Endothelial cell of hepatic sinusoid (primary cell): ENCODE measurements around the gene MAPKAP1.

Experiments used
- in situ Hi-C: cut with HindIII; loops from 2 replicates; pipeline ENCODE4 v1.10.0; 2017; ENCODE audit warnings: low sequenced_read_pairs

MAPKAP1 gene

DNA sequence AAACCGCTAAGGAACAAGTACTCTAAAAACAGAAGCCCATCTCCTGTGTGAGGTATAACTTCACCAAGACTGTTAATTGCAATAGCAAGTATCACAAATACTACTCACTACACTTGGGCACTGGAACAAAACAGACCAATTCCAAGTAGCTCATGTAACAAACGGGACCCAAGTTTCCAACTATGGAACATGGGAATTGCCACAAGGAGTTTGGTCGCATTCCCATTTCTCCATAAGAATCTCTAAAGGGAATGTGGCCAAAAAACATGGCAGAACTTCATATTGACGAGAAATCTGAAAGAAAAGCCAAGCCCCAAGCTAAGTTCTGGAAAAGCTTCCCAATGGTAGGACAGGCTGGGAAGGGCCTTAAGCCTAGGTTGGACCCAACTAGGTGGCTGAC is 162.5 kb downstream of the MAPKAP1 start:
- in situ Hi-C loops, result no loop called here

DNA sequence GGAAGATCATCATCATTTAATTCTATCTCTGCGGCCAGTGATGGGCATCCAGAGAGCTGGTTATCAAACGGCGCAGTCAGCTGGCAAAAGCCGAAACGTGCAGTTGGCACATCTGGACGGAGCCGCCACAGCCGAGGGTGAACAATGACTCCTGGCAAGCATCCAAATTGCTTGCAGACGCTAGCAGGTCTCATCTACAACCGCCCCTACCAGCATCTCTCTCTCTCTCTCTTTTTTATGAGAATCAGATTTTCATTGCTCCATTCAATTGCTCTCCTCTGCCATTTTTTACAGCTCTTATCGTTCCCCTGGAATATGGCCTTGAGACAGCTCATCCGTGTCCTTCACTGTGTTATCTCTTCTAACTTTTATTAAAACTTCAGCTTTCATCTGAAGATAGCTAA is 165.2 kb downstream of the MAPKAP1 start:
- in situ Hi-C loops, result no loop called here

GRCh38 chr9:125540497-125540896 is 166.5 kb downstream of the MAPKAP1 start:
- in situ Hi-C loops, result no loop called here

DNA sequence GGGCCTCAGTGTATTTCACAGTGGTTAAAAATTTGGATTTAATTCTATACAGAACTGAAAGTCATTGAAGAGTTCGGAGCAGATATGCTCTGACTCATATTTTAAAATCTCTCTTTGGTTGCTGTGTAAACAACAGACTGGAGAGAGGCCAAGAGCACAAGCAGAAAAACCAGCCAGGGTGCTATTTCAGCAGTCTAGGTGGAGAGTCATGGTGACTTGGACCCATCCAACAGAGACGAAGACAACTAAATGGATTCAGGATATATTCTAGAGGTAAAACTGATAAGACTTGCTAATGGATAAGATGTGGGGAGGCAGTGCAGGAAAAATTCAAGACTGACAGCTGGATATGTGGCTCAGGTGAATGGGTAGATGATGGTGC is 168.9 kb downstream of the MAPKAP1 start:
- in situ Hi-C loops, result no loop called here

DNA sequence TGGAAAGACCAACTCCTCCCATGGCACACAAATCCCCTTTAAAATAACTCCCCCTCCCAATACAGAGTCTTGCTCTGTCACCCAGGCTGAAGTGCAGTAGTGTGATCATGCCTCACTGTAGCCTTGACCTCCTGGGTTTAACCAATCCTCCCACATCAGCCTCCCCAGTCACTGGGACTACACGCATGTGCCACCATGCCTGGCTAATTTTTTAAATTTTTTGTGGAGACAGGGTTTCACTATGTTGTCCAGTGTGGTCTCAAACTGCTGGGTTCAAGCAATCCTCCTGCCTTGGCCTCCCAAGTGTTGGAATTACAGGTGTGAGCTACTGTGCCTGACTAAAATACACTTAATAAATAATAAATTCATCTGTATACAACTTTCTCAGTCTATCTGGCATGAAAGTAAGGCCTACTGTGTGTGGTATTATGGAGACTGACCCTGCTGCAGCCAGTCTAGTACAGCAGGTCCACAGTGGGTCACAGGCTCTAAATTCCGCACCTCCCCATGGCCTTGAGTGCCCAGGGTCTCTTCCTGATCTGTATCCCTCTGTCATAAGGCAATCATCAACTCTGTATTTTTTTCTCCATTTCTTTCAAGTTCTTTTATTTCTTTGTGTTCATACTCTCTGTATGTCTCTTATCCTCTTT is 169.4 kb downstream of the MAPKAP1 start:
- in situ Hi-C loops, result no loop called here

- in situ Hi-C loops, result no loop called here
Measured at GRCh38 chr9:125536776-125537175, 170.2 kb downstream of the MAPKAP1 start.

DNA sequence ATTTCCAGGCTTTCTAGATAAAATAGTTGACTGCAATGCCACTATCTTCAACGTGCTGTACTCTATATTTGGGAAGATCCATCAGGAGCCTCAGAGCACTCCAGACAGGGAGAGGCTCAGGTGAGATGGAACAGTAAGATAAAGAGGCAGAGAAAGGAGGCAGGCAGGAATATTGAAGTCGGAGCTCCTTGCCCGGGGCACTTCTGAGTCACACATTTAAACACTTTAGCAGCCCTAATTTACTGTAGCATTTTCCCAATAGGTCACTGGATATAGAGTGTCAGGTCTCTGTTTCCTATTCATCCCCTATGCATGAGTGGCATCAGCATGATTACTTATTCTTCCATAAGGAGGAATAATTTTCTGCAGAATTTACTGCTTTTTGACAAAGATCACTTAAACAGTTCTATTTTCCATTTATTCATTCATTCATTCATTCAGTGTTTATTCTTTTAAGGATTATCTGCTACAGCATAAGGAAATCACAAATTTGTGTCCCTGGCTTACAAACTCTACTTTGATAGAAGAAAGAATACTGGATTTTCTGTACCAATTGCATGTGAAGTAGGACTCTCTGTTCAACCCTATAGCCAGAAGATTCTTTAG is 170.7 kb downstream of the MAPKAP1 start:
- in situ Hi-C loops, result no loop called here

DNA sequence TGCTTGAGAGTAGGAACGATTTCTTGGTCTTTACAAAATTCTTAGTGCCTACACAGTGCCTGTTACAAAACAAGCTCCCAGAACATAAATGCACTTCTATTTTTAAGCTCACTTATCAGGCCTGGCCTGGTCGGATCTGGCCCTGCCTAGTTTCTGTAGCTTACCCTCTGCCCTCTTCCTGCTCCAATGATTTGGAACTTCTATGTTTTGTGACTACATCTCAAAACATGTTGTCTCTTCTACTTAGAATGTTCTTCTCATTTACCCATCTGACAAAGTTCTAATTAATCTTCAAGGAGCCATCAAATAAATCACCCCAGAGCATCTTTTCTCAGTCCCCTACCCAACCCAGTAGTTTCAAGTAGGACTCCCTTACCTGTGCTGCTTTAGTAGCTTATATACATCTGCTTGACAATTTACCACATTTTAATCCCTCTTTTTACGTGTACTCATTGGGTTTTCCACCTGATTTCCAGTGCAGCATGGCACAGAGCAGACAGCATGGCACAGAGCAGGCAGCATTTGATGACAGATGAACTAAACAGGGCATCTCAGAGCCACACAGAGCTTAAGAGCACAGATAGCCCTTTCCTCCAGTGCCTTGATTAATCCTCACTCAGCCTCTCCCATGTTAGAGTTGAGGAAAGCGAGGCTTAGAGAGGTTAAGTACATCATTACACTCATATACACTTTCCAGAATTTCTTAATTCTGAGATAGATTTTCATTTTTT is 171.9 kb downstream of the MAPKAP1 start:
- in situ Hi-C loops, result no loop called here

DNA sequence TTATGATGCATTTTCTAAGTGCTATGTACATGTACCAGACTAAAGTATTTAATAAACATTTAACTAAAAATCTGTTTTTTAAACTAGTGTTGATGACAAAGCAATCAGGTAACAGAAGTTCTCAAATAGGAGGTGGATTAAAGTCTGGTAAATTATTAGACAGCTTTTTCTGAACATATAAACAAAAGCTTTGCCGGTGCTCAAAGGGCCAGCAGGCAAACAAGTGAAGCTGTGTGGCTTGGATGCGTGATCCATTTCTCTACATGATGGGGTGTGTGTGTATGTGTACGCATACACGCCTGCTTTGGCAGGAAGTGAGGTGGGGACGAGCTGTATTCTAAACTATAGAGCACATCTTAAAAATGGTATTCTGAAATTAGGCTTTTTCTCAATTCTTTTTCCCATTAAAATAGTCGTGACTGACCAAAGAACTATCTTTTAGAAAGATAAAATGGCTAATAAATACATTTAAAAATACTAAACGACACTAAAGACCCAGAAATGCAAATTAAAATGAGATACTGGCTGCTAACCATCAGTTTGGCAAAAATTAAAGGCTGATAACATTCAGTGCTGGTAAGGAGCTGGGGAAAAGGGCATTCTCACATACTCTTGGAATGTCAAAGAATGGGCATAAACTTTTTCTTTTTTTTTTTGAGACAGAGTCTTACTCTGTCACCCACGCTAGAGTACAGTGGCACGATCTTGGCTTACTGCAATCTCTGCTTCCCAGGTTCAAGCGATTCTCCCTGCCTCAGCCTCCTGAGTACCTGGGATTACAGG is 174.0 kb downstream of the MAPKAP1 start:
- in situ Hi-C loops, result no loop called here

DNA sequence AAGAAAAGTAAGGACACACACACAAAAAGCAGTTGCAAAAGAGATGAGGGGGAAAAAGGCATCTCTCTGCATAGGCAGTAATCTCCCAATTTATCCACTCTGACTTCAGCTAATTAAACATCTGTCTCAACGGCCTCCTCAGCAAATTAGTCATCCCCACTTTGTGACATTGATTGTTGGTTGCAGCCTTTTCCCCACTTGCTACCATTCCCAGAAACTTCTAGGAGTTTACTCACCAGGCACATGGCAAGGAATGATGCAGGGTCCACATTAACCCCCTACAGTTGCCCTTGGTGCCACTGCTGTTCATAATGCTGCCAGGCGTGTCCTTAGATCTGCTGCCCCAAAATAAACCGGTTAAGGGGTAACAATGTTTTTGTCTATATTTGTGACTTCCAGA is 174.6 kb downstream of the MAPKAP1 start:
- in situ Hi-C loops, result no loop called here

DNA sequence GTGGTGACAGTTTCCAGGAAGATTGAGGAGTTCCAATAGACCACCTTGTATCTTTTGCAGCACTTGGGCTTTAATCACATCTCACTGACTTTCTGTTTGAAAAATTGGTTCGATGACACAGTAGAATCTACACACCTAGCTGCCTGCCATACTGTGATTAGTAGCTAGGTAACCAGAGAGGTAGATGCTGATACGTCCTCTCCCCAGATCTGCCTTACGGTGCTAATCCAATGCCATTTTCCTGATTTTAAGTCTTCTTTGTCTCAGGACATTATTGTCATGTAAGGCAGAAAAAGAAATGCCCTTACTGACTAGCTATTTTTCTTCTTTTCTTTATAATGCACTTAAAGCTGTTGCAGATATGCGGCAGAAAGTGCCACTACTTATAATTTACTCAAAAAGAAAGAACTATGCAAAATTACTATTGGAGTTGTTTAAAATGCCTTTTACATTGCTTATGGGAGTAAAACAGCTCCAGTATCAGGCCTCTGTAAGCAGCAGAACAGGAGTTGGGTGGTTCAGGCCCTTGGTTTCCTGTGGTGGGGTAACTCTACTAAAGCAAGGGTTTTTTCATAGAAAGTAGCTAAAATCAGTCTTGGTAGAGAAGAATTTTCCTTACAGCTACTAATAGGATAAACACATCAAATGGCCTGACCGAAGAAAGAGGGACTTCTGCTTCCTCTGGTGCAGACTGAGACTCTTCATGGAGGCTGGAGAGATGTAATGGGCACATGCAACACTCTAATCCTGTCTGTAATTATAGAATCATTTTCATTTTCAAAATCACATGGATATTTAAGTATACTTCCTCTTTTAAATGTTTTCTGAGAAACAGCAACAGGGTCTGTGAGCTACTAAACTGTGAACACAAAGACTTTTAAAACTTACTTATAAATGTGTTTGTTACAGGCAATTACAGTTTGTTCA is 177.2 kb downstream of the MAPKAP1 start:
- in situ Hi-C loops, result no loop called here

DNA sequence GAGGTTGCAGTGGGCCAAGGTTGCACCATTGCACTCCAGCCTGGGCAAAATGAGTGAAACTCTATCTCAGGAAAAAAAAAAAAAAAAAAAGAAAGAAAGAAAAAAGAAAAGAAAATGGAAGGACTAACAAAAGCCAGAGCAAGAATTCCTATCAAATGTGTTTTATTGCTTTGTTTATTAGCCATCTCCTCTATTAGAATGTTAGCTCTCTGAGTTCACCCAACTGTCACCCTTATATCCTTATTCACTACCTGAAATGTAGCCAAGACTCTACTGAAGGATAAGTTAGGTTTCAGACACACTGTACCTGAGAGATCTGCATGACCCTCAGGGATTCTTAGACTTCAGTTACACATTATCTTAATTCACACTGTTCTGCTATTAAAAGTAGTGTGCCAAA is 177.9 kb downstream of the MAPKAP1 start:
- in situ Hi-C loops, result no loop called here

- in situ Hi-C loops, result no loop called here
Measured at GRCh38 chr9:125527471-125528002, 179.5 kb downstream of the MAPKAP1 start.

GRCh38 chr9:125525921-125526631 is 180.9 kb downstream of the MAPKAP1 start:
- in situ Hi-C loops, result no loop called here

- in situ Hi-C loops, result no loop called here
Measured at GRCh38 chr9:125524583-125525355, 182.2 kb downstream of the MAPKAP1 start.

DNA sequence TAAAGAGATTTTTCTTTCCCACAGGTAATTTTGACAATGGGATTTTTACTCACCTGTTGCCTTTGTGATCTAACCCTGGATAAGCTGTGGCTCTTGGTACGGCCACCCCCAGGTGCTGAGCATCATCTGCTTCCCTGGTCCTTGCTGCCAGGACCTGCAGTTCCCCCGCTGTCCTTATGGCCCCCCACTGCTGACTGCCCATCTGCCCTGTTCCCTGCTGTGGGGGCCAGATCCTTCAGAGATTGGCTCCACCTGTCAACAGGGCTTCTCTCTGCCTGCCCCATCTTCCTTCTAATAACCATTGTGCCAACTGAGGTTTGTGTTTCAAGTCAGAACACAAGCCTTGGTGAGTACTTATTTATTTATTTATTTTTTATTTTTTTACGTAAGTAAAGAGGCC is 183.3 kb downstream of the MAPKAP1 start:
- in situ Hi-C loops, result no loop called here

- in situ Hi-C loops, result no loop called here
Measured at GRCh38 chr9:125522328-125522725, 184.7 kb downstream of the MAPKAP1 start.

GRCh38 chr9:125521462-125522327 is 185.3 kb downstream of the MAPKAP1 start:
- in situ Hi-C loops, result no loop called here
